ENCODE data around the gene KRT9. TPM values are rescaled to one million over a fixed set of nuclear protein-coding genes. Genes with fewer than 3 reads are reported as not detected.

KRT9 gene
- total RNA-seq, 6 experiments from 2014 or later, result not detected

DNA sequence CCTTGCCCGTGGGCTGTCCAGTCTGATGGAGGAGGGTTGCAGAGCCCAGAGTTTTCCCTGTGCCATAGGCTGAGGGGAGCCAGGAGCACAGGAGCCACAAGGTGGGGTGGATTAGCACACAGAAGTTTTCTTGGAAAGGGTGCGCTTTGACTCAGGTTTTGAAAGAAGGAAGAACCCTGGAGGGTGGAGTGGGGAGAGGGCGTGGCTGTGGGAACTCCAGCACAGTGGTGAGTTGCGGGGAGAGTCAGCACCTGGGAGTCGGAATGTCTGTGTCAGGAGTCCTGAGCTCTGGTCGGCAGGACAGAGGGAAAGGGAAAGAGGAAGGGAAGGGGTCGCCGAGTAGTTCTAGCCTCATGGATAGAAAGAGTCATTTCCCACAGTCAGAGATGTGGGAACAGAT is 23.7 kb upstream of the KRT9 start:
- DNase-seq (no peak), ATAC-seq (no peak)
- TF ChIP-seq, protein P1, sequence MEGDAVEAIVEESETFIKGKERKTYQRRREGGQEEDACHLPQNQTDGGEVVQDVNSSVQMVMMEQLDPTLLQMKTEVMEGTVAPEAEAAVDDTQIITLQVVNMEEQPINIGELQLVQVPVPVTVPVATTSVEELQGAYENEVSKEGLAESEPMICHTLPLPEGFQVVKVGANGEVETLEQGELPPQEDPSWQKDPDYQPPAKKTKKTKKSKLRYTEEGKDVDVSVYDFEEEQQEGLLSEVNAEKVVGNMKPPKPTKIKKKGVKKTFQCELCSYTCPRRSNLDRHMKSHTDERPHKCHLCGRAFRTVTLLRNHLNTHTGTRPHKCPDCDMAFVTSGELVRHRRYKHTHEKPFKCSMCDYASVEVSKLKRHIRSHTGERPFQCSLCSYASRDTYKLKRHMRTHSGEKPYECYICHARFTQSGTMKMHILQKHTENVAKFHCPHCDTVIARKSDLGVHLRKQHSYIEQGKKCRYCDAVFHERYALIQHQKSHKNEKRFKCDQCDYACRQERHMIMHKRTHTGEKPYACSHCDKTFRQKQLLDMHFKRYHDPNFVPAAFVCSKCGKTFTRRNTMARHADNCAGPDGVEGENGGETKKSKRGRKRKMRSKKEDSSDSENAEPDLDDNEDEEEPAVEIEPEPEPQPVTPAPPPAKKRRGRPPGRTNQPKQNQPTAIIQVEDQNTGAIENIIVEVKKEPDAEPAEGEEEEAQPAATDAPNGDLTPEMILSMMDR (IDR thresholded peaks at IDR 0.05), result no peak
- TF ChIP-seq POLR2A (IDR thresholded peaks at IDR 0.05), result no peak
- H3K9me3 ChIP-seq, result no peaks in the 10 kb centered on the region
- WGBS (ENCODE audit: insufficient coverage, low coverage, low lambda C conversion rate, missing lambda C conversion rate), result 57% methylated on average over 7 of the region's 8 CpGs
- no peak overlapping the region for H3K27ac ChIP-seq
- intact Hi-C loops (cut with DNase I), result no loop called here
- H3K4me3 ChIP-seq, result no peak overlapping the region
- no peaks in the 10 kb centered on the region for H3K27me3 ChIP-seq
- no peaks in the 10 kb centered on the region for H3K36me3 ChIP-seq
- no peaks in the 10 kb centered on the region for H3K4me1 ChIP-seq

DNA sequence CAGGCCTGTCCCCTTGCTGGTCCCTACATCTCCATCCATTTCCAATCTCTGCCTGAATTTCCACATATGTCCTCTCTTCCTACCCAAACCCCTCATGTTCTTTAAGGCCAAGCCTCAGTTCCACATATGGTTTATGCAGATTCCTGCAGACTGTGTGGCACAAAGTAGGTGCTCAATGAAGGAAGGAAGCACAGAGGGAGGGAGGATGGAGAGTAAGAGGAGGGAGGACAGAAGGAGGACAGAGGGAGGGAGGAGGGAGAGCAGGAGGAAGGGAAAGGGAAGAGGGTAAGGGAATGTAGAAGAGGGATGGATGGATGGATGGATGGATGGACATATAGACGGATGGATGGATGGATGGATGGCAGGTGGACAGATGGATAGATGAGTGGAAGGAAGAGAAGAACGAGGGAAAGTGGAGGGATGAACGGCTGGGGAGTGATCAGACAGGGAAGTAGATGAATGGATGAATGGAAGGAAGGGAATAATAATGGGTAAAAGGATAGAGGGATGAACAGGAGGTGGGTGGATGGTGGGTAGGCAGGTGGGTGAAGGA is 22.6 kb upstream of the KRT9 start:
- no peaks in the 10 kb centered on the region for H3K9me3 ChIP-seq
- ATAC-seq (no peak), DNase-seq (no peak)
- intact Hi-C loops (cut with DNase I), result no loop called here
- H3K27ac ChIP-seq, result no peak overlapping the region
- no peak for TF ChIP-seq POLR2A (IDR thresholded peaks at IDR 0.05)
- TF ChIP-seq, protein P1 (IDR thresholded peaks at IDR 0.05), result no peak
- H3K27me3 ChIP-seq, result no peaks in the 10 kb centered on the region
- no peaks in the 10 kb centered on the region for H3K36me3 ChIP-seq
- no peak overlapping the region for H3K4me3 ChIP-seq
- WGBS (ENCODE audit: insufficient coverage, low coverage, low lambda C conversion rate, missing lambda C conversion rate), result 26% methylated on average over 3 of the region's 3 CpGs
- H3K4me1 ChIP-seq, result no peaks in the 10 kb centered on the region

DNA sequence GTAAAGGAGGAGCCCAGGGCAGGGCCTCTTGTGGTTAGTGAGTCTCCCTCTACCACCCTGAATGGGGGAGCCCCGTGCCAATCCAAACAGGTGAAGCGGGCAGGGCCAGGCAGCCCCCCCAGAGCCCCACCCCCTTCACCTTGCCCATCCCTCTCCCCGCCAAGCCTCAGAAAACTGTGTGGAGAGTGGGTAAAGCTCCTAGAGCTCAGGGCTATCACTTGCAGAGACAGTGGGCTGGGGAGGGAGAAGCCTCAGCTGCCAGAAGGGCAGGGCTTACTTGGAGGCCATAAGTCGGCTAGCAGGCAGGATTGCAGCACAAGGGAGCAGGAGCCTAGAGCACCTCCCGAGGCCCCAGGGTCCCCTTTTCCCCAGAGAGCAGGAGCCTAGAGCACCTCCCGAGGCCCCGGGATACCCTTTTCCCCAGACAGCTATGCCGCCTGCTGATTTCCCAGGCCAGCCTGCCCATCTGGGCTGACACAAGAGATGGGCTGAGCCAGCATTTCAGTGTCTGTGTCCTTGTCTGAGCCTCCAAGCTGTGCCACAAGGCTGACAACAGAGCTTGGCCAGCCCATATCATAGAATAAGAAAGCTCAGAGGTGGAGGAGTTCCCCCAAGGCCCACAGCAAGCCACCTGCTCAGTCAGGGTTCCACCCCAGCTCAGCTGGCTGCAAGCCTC is 21.6 kb upstream of the KRT9 start:
- no peaks in the 10 kb centered on the region for H3K9me3 ChIP-seq
- DNase-seq, result no peak
- peak in 1 of 4 donors; percentile 7 for ATAC-seq
- H3K27ac ChIP-seq, result no peak overlapping the region
- intact Hi-C loops (cut with DNase I), result no loop called here
- H3K4me1 ChIP-seq, result no peaks in the 10 kb centered on the region
- no peaks in the 10 kb centered on the region for H3K36me3 ChIP-seq
- WGBS (ENCODE audit: insufficient coverage, low coverage, low lambda C conversion rate, missing lambda C conversion rate), result no CpG with 5 or more reads among the region's 8 CpGs
- no peak for TF ChIP-seq POLR2A (IDR thresholded peaks at IDR 0.05)
- TF ChIP-seq, protein P1 (IDR thresholded peaks at IDR 0.05), result no peak
- no peak overlapping the region for H3K4me3 ChIP-seq
- H3K27me3 ChIP-seq, result no peaks in the 10 kb centered on the region

DNA sequence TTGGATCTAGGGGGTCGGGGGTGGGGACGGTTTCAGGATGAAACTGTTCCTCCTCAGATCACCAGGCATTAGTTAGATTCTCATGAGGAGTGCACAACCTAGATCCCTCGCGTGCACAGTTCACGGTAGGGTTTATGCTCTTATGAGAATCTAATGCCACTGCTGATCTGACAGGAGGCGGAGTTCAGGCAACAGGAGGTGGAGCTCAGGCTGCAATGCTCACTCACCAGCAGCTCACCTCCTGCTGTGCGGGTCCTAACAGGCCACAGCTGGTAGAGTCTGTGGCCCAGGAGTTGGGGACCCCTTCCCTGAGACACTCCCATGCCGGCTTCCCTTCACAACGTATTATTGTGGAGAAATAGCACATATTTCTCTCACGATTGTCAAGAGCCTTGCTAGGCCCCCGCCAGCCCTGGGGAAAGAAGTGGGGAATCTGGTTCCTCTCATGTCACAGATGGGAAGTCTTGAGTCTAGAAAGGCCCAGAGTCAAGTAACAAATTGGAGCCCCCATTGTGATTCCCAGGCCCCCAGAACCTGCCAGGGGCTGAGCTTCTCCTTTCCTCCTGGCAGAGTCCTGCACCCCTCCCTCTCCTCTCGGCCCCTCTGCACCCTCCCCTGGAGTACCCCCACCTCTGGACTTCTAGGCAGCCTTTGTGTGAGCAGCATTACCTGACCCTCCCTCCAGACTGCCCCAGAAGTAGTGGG is 20.9 kb upstream of the KRT9 start:
- H3K36me3 ChIP-seq, result no peaks in the 10 kb centered on the region
- H3K27me3 ChIP-seq, result no peaks in the 10 kb centered on the region
- intact Hi-C loops (cut with DNase I), result no loop called here
- WGBS (ENCODE audit: insufficient coverage, low coverage, low lambda C conversion rate, missing lambda C conversion rate), result 64% methylated on average over 8 of the region's 12 CpGs
- TF ChIP-seq, protein P1 (IDR thresholded peaks at IDR 0.05), result no peak
- TF ChIP-seq POLR2A (IDR thresholded peaks at IDR 0.05), result no peak
- no peak overlapping the region for H3K27ac ChIP-seq
- DNase-seq (no peak), ATAC-seq (no peak)
- no peak overlapping the region for H3K4me3 ChIP-seq
- H3K4me1 ChIP-seq, result no peaks in the 10 kb centered on the region
- no peaks in the 10 kb centered on the region for H3K9me3 ChIP-seq

Data from right lobe of liver (tissue), 6 donors.